ENCODE results near the gene C2. TPM values are rescaled to one million over a fixed set of nuclear protein-coding genes. Genes with fewer than 3 reads are reported as not detected.

Gene C2
- total RNA-seq, 1 experiment from 2014 or later, result 1.3 TPM

DNA sequence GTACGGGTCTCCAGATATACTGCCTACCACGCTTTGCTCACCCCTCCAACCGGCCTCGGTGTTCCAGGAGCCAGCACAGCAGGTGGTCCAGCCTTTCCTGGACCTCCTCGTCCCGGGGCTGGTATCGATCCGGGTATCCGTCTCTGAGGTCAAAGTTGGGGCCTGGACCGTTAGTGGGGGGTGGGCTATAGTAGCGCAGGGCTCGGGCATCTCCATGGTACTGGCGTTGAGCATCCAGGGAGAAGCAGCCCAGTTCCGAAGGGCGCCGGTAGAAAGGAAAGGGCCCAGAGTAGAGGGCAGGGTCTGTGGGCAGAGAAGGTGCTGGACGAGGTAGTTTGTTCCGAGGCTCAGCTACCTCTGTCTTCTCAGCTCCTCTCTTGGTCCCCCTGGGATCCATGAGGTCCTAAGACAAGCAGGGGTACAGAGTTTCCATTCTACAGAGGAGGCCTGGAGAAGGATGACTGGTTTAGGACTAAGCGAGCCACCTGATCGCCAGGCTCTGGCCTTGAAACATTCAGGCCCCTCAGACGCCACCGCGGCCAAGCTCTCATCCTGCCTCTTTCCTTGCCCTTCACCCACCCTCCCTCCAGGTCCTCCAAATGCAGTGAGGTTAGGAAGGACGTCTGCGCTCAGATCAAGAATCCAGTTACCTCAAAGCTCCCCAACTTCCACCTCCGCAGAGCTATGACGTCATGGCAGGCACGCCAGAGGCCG lies 43.9 kb downstream of the C2 start:
- Mint-ChIP-seq H3K4me3 (peak overlapping the region; percentile 84), H3K9me3 (peaks cover 7% of the 10 kb centered on the region), H3K27me3 (ENCODE audit: low read depth) (no peaks in the 10 kb centered on the region), H3K4me1 (peaks cover 12% of the 10 kb centered on the region), H3K27ac (peak overlapping the region; percentile 99), H3K36me3 (peaks cover 41% of the 10 kb centered on the region)
- ChIA-PET CTCF (interaction anchor here (1.3 to 4.1 kb wide), 3 partner anchors 13 to 125 kb away, joined by 3 to 14 read pairs (median 8); partner anchors contain the start of genes NELFE and SKIC2), POLR2A (interaction anchor here (0.9 to 2.5 kb wide), 4 partner anchors 12 to 165 kb away, joined by 3 to 13 read pairs (median 4); partner anchors contain the start of genes HSPA1B, LSM2, NELFE and SKIC2)
- DNase-seq (ENCODE audit: low spot score) (no peak), ATAC-seq (peak; percentile 18)
- TF ChIP-seq NFATC4 (CRISPR knock-in tag; IDR thresholded peaks at IDR 0.05) (peak; percentile 16; the same call in 1 of the 2 replicates), OVOL2 (CRISPR knock-in tag; IDR thresholded peaks at IDR 0.05; ENCODE audit: borderline replicate concordance) (peak; percentile 59; the same call in 1 of the 2 replicates), ETV6 (CRISPR knock-in tag; IDR thresholded peaks at IDR 0.05) (no peak)

GRCh38 chr6:31971993-31972708 lies 44.6 kb downstream of the C2 start, which contains the start of gene DXO:
Gene DXO (minus strand): TSS chr6:31972138. CDS start chr6:31971675, 463 bp downstream.
- H3K27me3 Mint-ChIP-seq (ENCODE audit: low read depth), result no peaks in the 10 kb centered on the region
- peaks cover 12% of the 10 kb centered on the region for H3K4me1 Mint-ChIP-seq
- peak within 1 kb of the TSS; percentile 99 for H3K27ac Mint-ChIP-seq
- ChIA-PET POLR2A (interaction anchor here (0.9 to 2.5 kb wide), 4 partner anchors 13 to 165 kb away, joined by 3 to 13 read pairs (median 4); partner anchors contain the start of genes HSPA1B, LSM2, NELFE and SKIC2), CTCF (interaction anchor here (1.3 to 4.1 kb wide), 3 partner anchors 13 to 124 kb away, joined by 3 to 14 read pairs (median 8); partner anchors contain the start of genes NELFE and SKIC2)
- peaks cover 38% of the 10 kb centered on the region for H3K36me3 Mint-ChIP-seq
- H3K9me3 Mint-ChIP-seq, result peaks cover 11% of the 10 kb centered on the region
- peak; percentile 88 for ATAC-seq
- H3K4me3 Mint-ChIP-seq, result peak within 1 kb of the TSS; percentile 84
- peak; percentile 93 for DNase-seq (ENCODE audit: low spot score)
- TF ChIP-seq ZNF121 (CRISPR knock-in tag; IDR thresholded peaks at IDR 0.05), result no peak
- peak; percentile 63; the same call in 1 of the 2 replicates for TF ChIP-seq JUN (CRISPR knock-in tag; IDR thresholded peaks at IDR 0.05)
- TF ChIP-seq, protein P1, sequence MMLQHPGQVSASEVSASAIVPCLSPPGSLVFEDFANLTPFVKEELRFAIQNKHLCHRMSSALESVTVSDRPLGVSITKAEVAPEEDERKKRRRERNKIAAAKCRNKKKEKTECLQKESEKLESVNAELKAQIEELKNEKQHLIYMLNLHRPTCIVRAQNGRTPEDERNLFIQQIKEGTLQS (CRISPR knock-in tag; conservative IDR thresholded peaks at IDR 0.05), result peak; percentile 83; the same call in 1 of the 2 replicates
- TF ChIP-seq TEAD4 (CRISPR knock-in tag; IDR thresholded peaks at IDR 0.05), result peak; percentile 51
- TF ChIP-seq, protein P2, sequence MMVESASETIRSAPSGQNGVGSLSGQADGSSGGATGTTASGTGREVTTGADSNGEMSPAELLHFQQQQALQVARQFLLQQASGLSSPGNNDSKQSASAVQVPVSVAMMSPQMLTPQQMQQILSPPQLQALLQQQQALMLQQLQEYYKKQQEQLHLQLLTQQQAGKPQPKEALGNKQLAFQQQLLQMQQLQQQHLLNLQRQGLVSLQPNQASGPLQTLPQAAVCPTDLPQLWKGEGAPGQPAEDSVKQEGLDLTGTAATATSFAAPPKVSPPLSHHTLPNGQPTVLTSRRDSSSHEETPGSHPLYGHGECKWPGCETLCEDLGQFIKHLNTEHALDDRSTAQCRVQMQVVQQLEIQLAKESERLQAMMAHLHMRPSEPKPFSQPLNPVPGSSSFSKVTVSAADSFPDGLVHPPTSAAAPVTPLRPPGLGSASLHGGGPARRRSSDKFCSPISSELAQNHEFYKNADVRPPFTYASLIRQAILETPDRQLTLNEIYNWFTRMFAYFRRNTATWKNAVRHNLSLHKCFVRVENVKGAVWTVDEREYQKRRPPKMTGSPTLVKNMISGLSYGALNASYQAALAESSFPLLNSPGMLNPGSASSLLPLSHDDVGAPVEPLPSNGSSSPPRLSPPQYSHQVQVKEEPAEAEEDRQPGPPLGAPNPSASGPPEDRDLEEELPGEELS (CRISPR knock-in tag; IDR thresholded peaks at IDR 0.05), result peak; percentile 60; the same call in 1 of the 2 replicates
- 0 out of 2 replicates have a peak, but pooled peaks have one; percentile 39 for TF ChIP-seq HMGXB4 (CRISPR knock-in tag; IDR thresholded peaks at IDR 0.05)
- TF ChIP-seq FOXP1 (CRISPR knock-in tag; IDR thresholded peaks at IDR 0.05; ENCODE audit: borderline replicate concordance), result peak; percentile 67; the same call in 1 of the 2 replicates
- peak; percentile 56 for TF ChIP-seq USF1 (CRISPR knock-in tag; IDR thresholded peaks at IDR 0.05)
- peak; percentile 53; the same call in 1 of the 2 replicates for TF ChIP-seq ETV6 (CRISPR knock-in tag; IDR thresholded peaks at IDR 0.05)
- TF ChIP-seq ZNF532 (CRISPR knock-in tag; IDR thresholded peaks at IDR 0.05; ENCODE audit: borderline replicate concordance), result no peak; the same call in 1 of the 2 replicates
- TF ChIP-seq SMAD3 (CRISPR knock-in tag; IDR thresholded peaks at IDR 0.05; ENCODE audit: borderline replicate concordance), result 0 out of 2 replicates have a peak, but pooled peaks have one; percentile 38
- no peak for TF ChIP-seq ZNF396 (CRISPR knock-in tag; IDR thresholded peaks at IDR 0.05; ENCODE audit: borderline replicate concordance)
- TF ChIP-seq NFYB (CRISPR knock-in tag; conservative IDR thresholded peaks at IDR 0.05; ENCODE audit: low read depth), result peak; percentile 55; the same call in 1 of the 2 replicates
- TF ChIP-seq ZBTB21 (CRISPR knock-in tag; IDR thresholded peaks at IDR 0.05; ENCODE audit: borderline replicate concordance), result peak; percentile 100
- peak; percentile 88 for TF ChIP-seq MAX (CRISPR knock-in tag; IDR thresholded peaks at IDR 0.05)
- 0 out of 2 replicates have a peak, but pooled peaks have one; percentile 39 for TF ChIP-seq ZNF219 (CRISPR knock-in tag; IDR thresholded peaks at IDR 0.05; ENCODE audit: borderline replicate concordance)
- peak; percentile 89; the same call in 1 of the 2 replicates for TF ChIP-seq CREB1 (CRISPR knock-in tag; IDR thresholded peaks at IDR 0.05)
- TF ChIP-seq, protein P3, sequence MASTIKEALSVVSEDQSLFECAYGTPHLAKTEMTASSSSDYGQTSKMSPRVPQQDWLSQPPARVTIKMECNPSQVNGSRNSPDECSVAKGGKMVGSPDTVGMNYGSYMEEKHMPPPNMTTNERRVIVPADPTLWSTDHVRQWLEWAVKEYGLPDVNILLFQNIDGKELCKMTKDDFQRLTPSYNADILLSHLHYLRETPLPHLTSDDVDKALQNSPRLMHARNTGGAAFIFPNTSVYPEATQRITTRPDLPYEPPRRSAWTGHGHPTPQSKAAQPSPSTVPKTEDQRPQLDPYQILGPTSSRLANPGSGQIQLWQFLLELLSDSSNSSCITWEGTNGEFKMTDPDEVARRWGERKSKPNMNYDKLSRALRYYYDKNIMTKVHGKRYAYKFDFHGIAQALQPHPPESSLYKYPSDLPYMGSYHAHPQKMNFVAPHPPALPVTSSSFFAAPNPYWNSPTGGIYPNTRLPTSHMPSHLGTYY (CRISPR knock-in tag; IDR thresholded peaks at IDR 0.05), result 0 out of 2 replicates have a peak, but pooled peaks have one; percentile 24
